Lower leg skin (tissue), 4 donors: ENCODE data around the gene RSPH10B. TPM values are rescaled to one million over a fixed set of nuclear protein-coding genes. Genes with fewer than 3 reads are reported as not detected.
"Not testable (repeated sequence)": the region's sequence is repeated elsewhere in the genome, so short reads cannot be mapped to it uniquely, and the experiment has no call there.

Source experiments
- DNase-seq, 2 donors: peaks; one replicate each; pipeline ENCODE4 v3.0.0-alpha.2; 2019; ENCODE audit warnings: low spot score in 2 of 2
- H3K4me3 ChIP-seq: fragments of 200-600 bp; sonication (generic); 2 replicates; pipeline ENCODE4 v1.5.1; 2017; ENCODE audit warnings: mild to moderate bottlenecking, low read depth; ENCODE audit not compliant: poor library complexity, severe bottlenecking
- POLR2A ChIP-seq, 2 donors: fragments of 450-650 bp; IDR thresholded peaks; one replicate each; pipeline ENCODE4 v1.6.1; 2016 to 2017; ENCODE audit warnings: antibody characterized with exemption in 2 of 2, mild to moderate bottlenecking in 1 of 2, moderate library complexity in 1 of 2
- WGBS, 2 donors: methylation state at CpG; one replicate each; pipeline ENCODE4 v1.1.5; 2018; 5-methylcytosine and 5-hydroxymethylcytosine counted together
- intact Hi-C: fragments of 100-400 bp; cut with DNase I; formaldehyde crosslinking; loops from one replicate; pipeline ENCODE4 v1.15.0; 2023; ENCODE audit warnings: low total_unique reads
- total RNA-seq, 4 donors: library from RNA; depleted of rRNA; stranded (reverse); fragments of >200 nt; gene quantifications; one replicate each; pipeline ENCODE4 v1.1.0, GENCODE V29; 2016
- TF ChIP-seq, protein P1 (sequence below), 3 donors: fragments of 450-650 bp; IDR thresholded peaks; one replicate each; pipeline ENCODE4 v1.5.1; 2016; ENCODE audit warnings: antibody characterized with exemption in 3 of 3, mild to moderate bottlenecking in 3 of 3, moderate library complexity in 2 of 3

RSPH10B gene
- total RNA-seq, 4 donors from 2014 or later, result 0.19 TPM; not detected in 3

GRCh38 chr7:5892498-5892897 lies 78.0 kb downstream of the RSPH10B start:
- WGBS, 2 donors, result 96 to 97% methylated on average over 9 of the region's 9 CpGs
- no peak for TF ChIP-seq POLR2A (IDR thresholded peaks at IDR 0.05)
- TF ChIP-seq, protein P1, sequence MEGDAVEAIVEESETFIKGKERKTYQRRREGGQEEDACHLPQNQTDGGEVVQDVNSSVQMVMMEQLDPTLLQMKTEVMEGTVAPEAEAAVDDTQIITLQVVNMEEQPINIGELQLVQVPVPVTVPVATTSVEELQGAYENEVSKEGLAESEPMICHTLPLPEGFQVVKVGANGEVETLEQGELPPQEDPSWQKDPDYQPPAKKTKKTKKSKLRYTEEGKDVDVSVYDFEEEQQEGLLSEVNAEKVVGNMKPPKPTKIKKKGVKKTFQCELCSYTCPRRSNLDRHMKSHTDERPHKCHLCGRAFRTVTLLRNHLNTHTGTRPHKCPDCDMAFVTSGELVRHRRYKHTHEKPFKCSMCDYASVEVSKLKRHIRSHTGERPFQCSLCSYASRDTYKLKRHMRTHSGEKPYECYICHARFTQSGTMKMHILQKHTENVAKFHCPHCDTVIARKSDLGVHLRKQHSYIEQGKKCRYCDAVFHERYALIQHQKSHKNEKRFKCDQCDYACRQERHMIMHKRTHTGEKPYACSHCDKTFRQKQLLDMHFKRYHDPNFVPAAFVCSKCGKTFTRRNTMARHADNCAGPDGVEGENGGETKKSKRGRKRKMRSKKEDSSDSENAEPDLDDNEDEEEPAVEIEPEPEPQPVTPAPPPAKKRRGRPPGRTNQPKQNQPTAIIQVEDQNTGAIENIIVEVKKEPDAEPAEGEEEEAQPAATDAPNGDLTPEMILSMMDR (IDR thresholded peaks at IDR 0.05), result no peak
- DNase-seq, result no peak
- intact Hi-C loops, result no loop called here
- no peak overlapping the region for H3K4me3 ChIP-seq

DNA sequence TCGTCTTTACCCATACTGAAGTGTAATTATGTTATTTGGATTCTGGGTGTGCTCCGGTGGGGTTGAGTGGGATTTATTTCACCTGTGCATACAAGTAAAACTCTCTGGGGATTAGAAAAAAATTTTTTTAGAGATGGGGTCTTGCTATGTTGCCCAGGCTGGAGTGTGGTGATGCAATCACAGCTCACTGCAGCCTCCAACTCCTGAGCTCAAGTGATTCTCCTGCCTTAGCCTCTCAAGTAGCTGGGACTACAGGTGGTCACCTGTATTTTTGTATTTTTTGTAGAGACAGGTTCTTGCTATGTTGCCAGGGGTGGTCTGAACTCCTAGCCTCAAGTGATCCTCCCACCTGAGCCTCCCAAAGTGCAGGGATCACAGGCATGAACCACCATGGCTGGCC lies 80.2 kb downstream of the RSPH10B start:
- intact Hi-C loops, H3K4me3 ChIP-seq, DNase-seq: not testable (repeated sequence)
- 92 to 97% methylated on average over 2 of the region's 2 CpGs for WGBS, 2 donors

DNA sequence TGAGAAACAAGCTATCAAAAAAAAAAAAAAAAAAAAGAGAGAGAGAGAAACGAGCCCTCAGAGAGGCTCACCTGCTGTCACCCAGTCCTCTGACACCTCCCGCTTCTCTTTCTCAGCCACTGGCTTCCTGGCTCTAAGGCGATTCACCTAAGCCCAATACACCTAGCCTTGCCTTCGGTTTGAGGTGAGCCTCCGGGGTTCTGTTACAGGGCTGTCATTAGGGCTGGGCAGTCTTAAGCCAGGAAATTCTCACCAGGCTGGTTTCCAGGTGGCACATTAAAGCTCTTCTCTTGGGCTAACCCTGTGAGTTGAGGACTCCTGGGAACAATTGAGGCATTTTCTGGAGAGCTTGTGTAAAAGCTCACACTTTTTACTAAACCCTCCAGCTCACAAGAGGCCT lies 82.5 kb downstream of the RSPH10B start:
- 67 to 77% methylated on average over 5 of the region's 5 CpGs for WGBS, 2 donors
- intact Hi-C loops, H3K4me3 ChIP-seq, DNase-seq: not testable (repeated sequence)

GRCh38 chr7:5884431-5884830 lies 86.1 kb downstream of the RSPH10B start:
- intact Hi-C loops, H3K4me3 ChIP-seq, DNase-seq: not testable (repeated sequence)
- 93 to 96% methylated on average over 5 of the region's 5 CpGs for WGBS, 2 donors

- WGBS, 2 donors, result 65 to 71% methylated on average over 6 of the region's 6 CpGs
- intact Hi-C loops, H3K4me3 ChIP-seq, DNase-seq: not testable (repeated sequence)
Measured at GRCh38 chr7:5880106-5880505, 90.4 kb downstream of the RSPH10B start.

GRCh38 chr7:5879591-5879990 lies 90.9 kb downstream of the RSPH10B start:
- H3K4me3 ChIP-seq, intact Hi-C loops, DNase-seq: not testable (repeated sequence)
- 65 to 73% methylated on average over 3 of the region's 3 CpGs for WGBS, 2 donors

Other genes with a start within 250 kb of the RSPH10B start
- gene RNF216, start 189.0 kb downstream of the RSPH10B start, total RNA-seq, result 10 to 100 TPM; 20.2 to 34.4 (median 28.6) TPM
- gene OCM, start 89.9 kb downstream of the RSPH10B start, total RNA-seq, result not detected
- 10 to 100 TPM; 37.3 to 66.7 (median 48.4) TPM for gene CCZ1, start 72.0 kb downstream of the RSPH10B start, total RNA-seq
- 10 to 100 TPM; 14.9 to 23.2 (median 21.6) TPM for gene PMS2, start 38.4 kb upstream of the RSPH10B start, total RNA-seq
- gene AIMP2, start 38.6 kb upstream of the RSPH10B start, total RNA-seq, result 10 to 100 TPM; 32.3 to 50.0 (median 36.4) TPM
- not detected for gene ANKRD61, start 60.7 kb upstream of the RSPH10B start, total RNA-seq
- gene EIF2AK1, start 88.5 kb upstream of the RSPH10B start, total RNA-seq, result 100 to 1,000 TPM; 118 to 287 (median 217) TPM
- 10 to 100 TPM in 2 of 4 donors, 1 to 10 TPM in 2; 8.6 to 15.3 (median 9.7) TPM for gene USP42, start 134.3 kb upstream of the RSPH10B start, total RNA-seq